HTERT RPE-1 (cell line): Measurements from ENCODE around the gene ANKZF1.
"Not testable (repeated sequence)": the region's sequence is repeated elsewhere in the genome, so short reads cannot be mapped to it uniquely, and the experiment has no call there.

ENCODE experiments used
- in situ Hi-C: fragments of 300-500 bp; cut with MboI; formaldehyde crosslinking; loops from 4 replicates; pipeline ENCODE4 v1.14.3; 2020; ENCODE audit warnings: low sequenced_read_pairs

Gene ANKZF1

GRCh38 chr2:219252900-219253752, 23.5 kb downstream of the ANKZF1 start, which contains the start of gene TUBA4B:
TSS of gene TUBA4B (plus strand) at chr2:219253243. CDS start at chr2:219253408, 165 bp downstream.
- in situ Hi-C loops, result no loop called here

- in situ Hi-C loops, result no loop called here
These were observed 24.4 kb downstream of the ANKZF1 start, which contains the start of gene TUBA4A for GRCh38 chr2:219253753-219254589. TSS of gene TUBA4A (minus strand) at chr2:219253918. CDS start at chr2:219253858, 60 bp downstream.

GRCh38 chr2:219254590-219255201, 25.1 kb downstream of the ANKZF1 start:
- in situ Hi-C loops, result no loop called here

- in situ Hi-C loops, result not testable (repeated sequence)
These were observed 29.3 kb downstream of the ANKZF1 start for GRCh38 chr2:219258942-219259341.

GRCh38 chr2:219261024-219261855, 31.6 kb downstream of the ANKZF1 start:
- in situ Hi-C loops, result no loop called here

GRCh38 chr2:219266232-219266631, 36.6 kb downstream of the ANKZF1 start:
- in situ Hi-C loops, result no loop called here

GRCh38 chr2:219266886-219267285, 37.3 kb downstream of the ANKZF1 start:
- in situ Hi-C loops, result no loop called here

- in situ Hi-C loops, result no loop called here
These were observed 38.7 kb downstream of the ANKZF1 start for GRCh38 chr2:219268294-219268693.

GRCh38 chr2:219269362-219270054, 39.9 kb downstream of the ANKZF1 start:
- in situ Hi-C loops, result no loop called here

- in situ Hi-C loops, result no loop called here
These were observed 40.4 kb downstream of the ANKZF1 start for GRCh38 chr2:219270055-219270372.

- in situ Hi-C loops, result no loop called here
These were observed 41.4 kb downstream of the ANKZF1 start for GRCh38 chr2:219271021-219271420.

GRCh38 chr2:219272356-219272755, 42.8 kb downstream of the ANKZF1 start:
- in situ Hi-C loops, result no loop called here

- in situ Hi-C loops, result no loop called here
These were observed 43.4 kb downstream of the ANKZF1 start for GRCh38 chr2:219272995-219273394.

GRCh38 chr2:219273937-219274336, 44.3 kb downstream of the ANKZF1 start:
- in situ Hi-C loops, result no loop called here

- in situ Hi-C loops, result no loop called here
These were observed 44.8 kb downstream of the ANKZF1 start for GRCh38 chr2:219274361-219274921.

GRCh38 chr2:219277703-219278654, 48.4 kb downstream of the ANKZF1 start:
- in situ Hi-C loops, result no loop called here

GRCh38 chr2:219278655-219279150, 49.1 kb downstream of the ANKZF1 start:
- in situ Hi-C loops, result no loop called here
